ENCODE results near the gene UCK2. TPM values are rescaled to one million over a fixed set of nuclear protein-coding genes. Genes with fewer than 3 reads are reported as not detected.

UCK2 gene
- total RNA-seq, 1 donor from 2014 or later = 19.6 TPM

- H3K36me3 Mint-ChIP-seq (ENCODE audit: low read depth) = no peaks in the 10 kb centered on the region
- H3K27me3 Mint-ChIP-seq = no peaks in the 10 kb centered on the region
- ATAC-seq (ENCODE audit: low read depth) (no peak), DNase-seq (no peak)
- H3K9me3 Mint-ChIP-seq = no peaks in the 10 kb centered on the region
- no peak overlapping the region for H3K4me3 Mint-ChIP-seq
- ChIA-PET POLR2A (interaction anchor here (1.5 kb wide), 1 partner anchor 13 kb away, joined by 5 read pairs; no protein-coding TSS in a partner anchor), CTCF (no interaction called here)
- peaks cover 19% of the 10 kb centered on the region for H3K4me1 Mint-ChIP-seq
- intact Hi-C loops (cut with micrococcal nuclease) = loop anchor here (2.0 kb wide), 1 partner anchor 13 kb away; no protein-coding TSS in a partner anchor
- TF ChIP-seq CTCF (IDR thresholded peaks at IDR 0.05) = no peak
- H3K27ac Mint-ChIP-seq = no peak overlapping the region
These were observed 14.2 kb downstream of the UCK2 start for GRCh38 chr1:165841582-165842017.

- no peaks in the 10 kb centered on the region for H3K27me3 Mint-ChIP-seq
- POLR2A ChIA-PET = interaction anchor here (1.5 kb wide), 1 partner anchor 13 kb away, joined by 5 read pairs; no protein-coding TSS in a partner anchor
- H3K27ac Mint-ChIP-seq = no peak overlapping the region
- no peaks in the 10 kb centered on the region for H3K9me3 Mint-ChIP-seq
- ATAC-seq (ENCODE audit: low read depth) (no peak), DNase-seq (no peak)
- H3K4me1 Mint-ChIP-seq = peaks cover 19% of the 10 kb centered on the region
- TF ChIP-seq CTCF (IDR thresholded peaks at IDR 0.05) = no peak
- no peak overlapping the region for H3K4me3 Mint-ChIP-seq
- CTCF ChIA-PET = no interaction called here
- H3K36me3 Mint-ChIP-seq (ENCODE audit: low read depth) = no peaks in the 10 kb centered on the region
- intact Hi-C loops (cut with micrococcal nuclease) = loop anchor here (2.0 kb wide), 1 partner anchor 13 kb away; no protein-coding TSS in a partner anchor
These were observed 14.7 kb downstream of the UCK2 start for GRCh38 chr1:165842023-165842670.

- POLR2A ChIA-PET = no interaction called here
- CTCF ChIA-PET = no interaction called here
These were observed 15.3 kb downstream of the UCK2 start for GRCh38 chr1:165842671-165843129.

GRCh38 chr1:165843304-165843703 is 15.9 kb downstream of the UCK2 start:
- H3K27ac Mint-ChIP-seq = no peak overlapping the region
- H3K27me3 Mint-ChIP-seq = no peaks in the 10 kb centered on the region
- DNase-seq = no peak
- intact Hi-C loops (cut with micrococcal nuclease) = loop anchor here (2.0 kb wide), 1 partner anchor 15 kb away; no protein-coding TSS in a partner anchor
- no peak overlapping the region for H3K4me3 Mint-ChIP-seq
- no peak for ATAC-seq (ENCODE audit: low read depth)
- CTCF ChIA-PET = no interaction called here
- POLR2A ChIA-PET = no interaction called here
- no peak for TF ChIP-seq CTCF (IDR thresholded peaks at IDR 0.05)
- H3K4me1 Mint-ChIP-seq = peaks cover 19% of the 10 kb centered on the region
- no peaks in the 10 kb centered on the region for H3K36me3 Mint-ChIP-seq (ENCODE audit: low read depth)
- no peaks in the 10 kb centered on the region for H3K9me3 Mint-ChIP-seq

More at GRCh38 chr1:165842671-165843129, 15.3 kb downstream of the UCK2 start:
- ATAC-seq (ENCODE audit: low read depth) (no peak), DNase-seq (no peak)
- H3K9me3 Mint-ChIP-seq = no peaks in the 10 kb centered on the region
- no peak for TF ChIP-seq CTCF (IDR thresholded peaks at IDR 0.05)
- no peak overlapping the region for H3K4me3 Mint-ChIP-seq
- peaks cover 19% of the 10 kb centered on the region for H3K4me1 Mint-ChIP-seq
- intact Hi-C loops (cut with micrococcal nuclease) = loop anchor here (2.0 kb wide), 1 partner anchor 14 kb away; no protein-coding TSS in a partner anchor
- H3K27me3 Mint-ChIP-seq = no peaks in the 10 kb centered on the region
- no peak overlapping the region for H3K27ac Mint-ChIP-seq
- H3K36me3 Mint-ChIP-seq (ENCODE audit: low read depth) = no peaks in the 10 kb centered on the region

DNA sequence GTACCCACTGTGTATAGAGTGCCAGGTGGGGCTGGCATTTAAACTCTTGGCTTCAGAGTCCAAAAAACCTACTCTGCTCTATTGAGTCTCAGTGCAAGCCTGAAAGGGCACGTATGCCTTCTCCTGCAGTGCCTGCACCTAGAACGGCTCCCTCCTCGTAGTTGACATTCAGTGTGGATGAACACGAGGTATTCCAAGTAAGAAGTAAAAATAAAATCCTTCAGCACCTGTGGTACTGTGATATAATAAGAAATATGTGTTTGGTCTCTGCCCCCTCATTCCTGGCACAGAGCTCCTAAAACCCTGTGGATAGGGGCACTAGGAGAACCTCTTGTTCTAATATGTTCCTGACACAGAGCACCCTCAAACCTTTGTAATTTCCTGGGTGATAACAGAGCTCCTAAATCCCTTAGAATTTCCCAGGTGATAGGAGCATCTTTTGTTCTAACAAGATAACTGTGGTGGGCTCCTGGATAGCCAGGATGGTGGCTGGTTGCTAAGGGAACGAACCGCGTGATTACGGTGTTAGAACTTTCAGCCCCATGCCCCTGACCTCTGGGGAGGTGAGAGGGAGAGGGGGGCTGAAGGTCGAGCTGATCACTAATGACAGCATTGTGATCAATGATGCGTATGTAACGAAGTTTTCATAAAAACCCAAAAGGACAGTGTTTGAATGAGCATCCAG is 16.8 kb downstream of the UCK2 start:
- Mint-ChIP-seq H3K9me3 (no peaks in the 10 kb centered on the region), H3K4me1 (peaks cover 19% of the 10 kb centered on the region), H3K27me3 (no peaks in the 10 kb centered on the region), H3K4me3 (no peak overlapping the region), H3K36me3 (ENCODE audit: low read depth) (no peaks in the 10 kb centered on the region), H3K27ac (no peak overlapping the region)
- ATAC-seq (ENCODE audit: low read depth) = no peak
- TF ChIP-seq CTCF (IDR thresholded peaks at IDR 0.05) = no peak
- intact Hi-C loops (cut with micrococcal nuclease) = no loop called here
- no peak for DNase-seq
- POLR2A ChIA-PET = no interaction called here
- CTCF ChIA-PET = no interaction called here
